Measurements from ENCODE around the gene MCTP1. TPM values are rescaled to one million over a fixed set of nuclear protein-coding genes. Genes with fewer than 3 reads are reported as not detected.
"Not testable (repeated sequence)": the region's sequence is repeated elsewhere in the genome, so short reads cannot be mapped to it uniquely, and the experiment has no call there.

The MCTP1 gene
- total RNA-seq, 1 donor from 2014 or later, result 9.9 TPM

DNA sequence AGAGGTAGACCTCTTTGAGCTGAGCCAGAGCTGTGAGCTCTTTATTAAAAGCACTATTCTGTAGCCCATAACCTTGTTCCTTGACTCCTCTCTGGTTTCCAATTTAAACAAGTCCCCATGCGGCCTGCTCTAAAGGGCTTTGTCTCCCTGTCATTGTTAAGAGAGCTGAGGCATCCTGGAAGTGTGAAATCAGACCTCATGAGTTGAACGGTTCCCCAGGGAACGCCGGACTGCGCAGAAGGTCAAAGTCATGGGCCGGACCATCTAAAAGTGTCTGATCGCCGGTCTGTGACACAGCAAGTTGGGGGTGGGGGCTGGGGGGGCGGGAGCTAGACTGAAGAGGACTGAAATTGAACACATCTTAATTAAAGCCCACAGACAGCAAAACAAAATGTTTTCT, 400.6 kb downstream of the MCTP1 start:
- DNase-seq (ENCODE audit: low spot score), result no peak

DNA sequence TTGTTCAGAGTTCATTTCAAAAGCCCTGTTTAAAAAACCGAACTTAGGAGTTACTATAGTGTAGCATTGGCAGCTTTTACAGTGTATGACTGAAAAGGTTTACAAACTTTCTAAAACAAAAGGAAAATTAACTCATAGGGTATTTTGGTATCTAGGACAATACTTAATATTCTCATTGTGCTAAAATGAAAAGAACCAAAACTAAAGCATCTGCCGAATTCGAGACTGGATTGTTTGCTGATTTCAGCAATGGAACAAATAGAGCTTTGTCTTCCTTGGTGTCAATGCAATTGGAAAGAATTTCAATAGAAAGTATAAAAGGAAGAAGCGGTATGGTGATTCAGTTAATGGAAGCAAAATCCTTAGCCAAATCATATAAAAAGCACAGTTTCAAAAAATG, 412.4 kb downstream of the MCTP1 start:
- DNase-seq (ENCODE audit: low spot score), result no peak

DNA sequence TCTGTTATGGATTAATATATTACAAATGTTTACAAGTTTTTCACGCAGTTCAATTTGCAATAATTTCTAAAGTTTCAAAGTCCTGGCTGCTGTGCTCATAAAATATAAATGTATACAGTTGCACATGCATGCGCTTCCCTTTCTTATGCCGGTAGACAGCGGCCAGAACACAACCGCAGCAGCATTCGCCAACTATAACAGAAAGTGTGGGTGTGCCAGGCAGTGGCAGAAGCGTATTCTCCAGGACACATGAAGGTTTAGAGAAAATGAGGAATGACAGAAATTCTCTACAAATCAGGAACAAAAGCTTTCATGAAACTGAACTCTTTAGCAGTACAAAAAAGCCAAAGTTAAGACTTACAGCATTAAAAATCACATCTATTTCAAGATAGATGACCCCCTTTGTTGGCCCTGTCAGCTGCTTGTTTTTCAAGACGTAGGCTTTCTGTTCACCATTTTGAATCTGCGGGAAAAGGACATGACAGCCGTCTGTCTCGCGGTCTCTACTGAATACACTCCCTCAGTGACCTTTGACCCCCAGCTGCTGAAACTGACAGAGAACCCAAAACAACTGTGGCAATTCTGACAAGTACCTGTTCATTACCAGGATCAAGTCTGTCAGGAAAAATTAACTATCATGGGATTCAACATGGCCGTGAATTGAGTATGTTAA, 414.2 kb downstream of the MCTP1 start:
- no peak for DNase-seq (ENCODE audit: low spot score)

DNA sequence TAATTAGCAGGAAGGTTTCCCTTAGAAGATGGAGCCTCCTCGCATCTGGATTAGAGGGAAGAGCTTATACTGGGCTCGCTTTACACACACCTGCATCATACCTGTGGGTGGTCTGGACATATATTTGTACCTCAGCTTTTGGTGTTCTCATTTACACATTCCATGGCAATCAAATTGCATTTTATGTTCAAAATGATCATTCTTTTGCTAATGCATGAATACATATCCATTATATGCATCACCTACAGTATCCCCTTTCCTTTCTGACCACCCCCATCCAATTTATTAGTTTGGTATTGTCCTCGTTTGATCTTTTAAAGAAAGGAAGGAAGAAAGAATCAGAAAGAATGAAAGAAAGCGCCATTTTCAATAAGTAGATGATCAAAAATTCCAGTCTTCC, 415.0 kb downstream of the MCTP1 start:
- DNase-seq (ENCODE audit: low spot score), result no peak

DNA sequence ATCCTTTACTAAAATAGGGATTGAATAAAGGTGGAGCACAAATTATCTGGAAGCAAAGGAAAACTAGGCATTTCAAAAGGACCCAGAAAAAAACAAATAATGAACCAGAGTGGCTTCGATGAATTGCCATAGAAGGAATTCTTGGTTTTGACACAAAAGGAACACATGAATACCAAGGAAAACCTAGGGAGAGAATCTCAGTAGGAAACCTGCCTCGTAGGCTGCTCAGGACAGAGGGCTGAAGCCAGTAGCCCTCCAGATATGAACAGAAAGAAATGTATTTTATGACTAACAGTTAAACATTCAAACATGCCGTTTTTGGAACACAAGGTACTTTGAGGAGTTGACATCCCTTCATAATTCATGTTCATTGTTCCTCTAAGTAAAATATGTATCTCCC, 420.9 kb downstream of the MCTP1 start:
- no peak for DNase-seq (ENCODE audit: low spot score)

DNA sequence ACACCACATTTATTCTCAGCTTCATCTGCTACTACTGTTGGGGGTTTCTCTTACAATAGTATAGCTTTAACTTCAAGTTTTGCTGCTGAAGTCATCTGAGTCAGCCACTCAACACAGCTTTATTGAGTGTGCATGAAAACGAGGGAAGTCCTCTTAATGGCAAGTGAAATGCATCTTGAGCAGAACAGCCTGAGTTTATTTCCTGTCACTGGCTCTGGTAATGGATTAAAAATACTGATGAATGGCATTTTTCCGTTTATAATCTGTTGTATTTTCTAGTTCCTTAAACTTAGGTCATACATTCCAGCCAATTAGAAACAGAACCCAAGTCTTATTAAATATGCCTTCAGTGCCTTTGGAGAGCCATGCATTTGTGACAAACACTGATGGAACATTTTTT, 427.8 kb downstream of the MCTP1 start:
- DNase-seq (ENCODE audit: low spot score), result no peak

DNA sequence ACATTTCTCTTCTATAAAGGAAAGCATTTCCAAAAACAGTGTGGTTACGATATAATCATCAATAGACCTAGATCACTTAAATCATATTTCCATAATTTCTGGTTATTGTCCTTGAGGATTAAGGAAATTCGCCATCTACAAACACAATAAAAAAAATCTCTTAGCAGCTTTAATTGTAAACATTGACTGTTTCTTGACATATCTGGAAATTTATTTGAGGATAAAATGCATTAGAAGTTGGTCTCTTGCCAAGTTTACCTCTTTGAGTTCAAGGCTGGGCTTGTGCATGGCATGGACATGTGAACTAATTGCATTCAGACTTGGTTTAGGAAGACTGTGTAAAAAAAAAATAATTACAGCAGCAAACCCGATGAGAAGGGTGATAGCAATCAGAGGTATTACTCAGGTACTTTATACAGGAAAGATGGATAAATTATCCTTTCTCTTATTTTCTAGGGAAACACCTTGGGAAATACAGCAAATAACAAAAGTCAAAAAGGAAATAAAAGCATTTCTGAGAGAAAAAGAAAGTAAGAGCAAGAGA, 428.6 kb downstream of the MCTP1 start:
- no peak for DNase-seq (ENCODE audit: low spot score)

DNA sequence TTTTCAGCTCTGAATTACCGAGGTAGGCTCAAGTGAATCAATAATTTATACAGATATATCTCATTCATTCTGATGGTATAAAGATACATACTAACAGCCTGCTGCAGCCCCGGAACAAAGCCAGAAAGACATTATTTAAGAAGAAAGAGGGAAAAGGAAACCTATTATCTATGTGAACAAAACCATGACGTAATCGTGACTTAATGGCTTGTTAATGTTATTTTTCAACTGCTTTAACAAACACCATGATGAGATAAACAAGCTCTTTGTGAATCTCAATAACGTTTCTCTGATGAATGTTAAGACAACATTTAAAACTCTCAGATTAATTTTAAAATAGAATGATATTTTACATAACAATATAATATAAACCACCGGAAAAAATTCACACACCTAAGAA, 429.4 kb downstream of the MCTP1 start:
- DNase-seq (ENCODE audit: low spot score), result no peak

DNA sequence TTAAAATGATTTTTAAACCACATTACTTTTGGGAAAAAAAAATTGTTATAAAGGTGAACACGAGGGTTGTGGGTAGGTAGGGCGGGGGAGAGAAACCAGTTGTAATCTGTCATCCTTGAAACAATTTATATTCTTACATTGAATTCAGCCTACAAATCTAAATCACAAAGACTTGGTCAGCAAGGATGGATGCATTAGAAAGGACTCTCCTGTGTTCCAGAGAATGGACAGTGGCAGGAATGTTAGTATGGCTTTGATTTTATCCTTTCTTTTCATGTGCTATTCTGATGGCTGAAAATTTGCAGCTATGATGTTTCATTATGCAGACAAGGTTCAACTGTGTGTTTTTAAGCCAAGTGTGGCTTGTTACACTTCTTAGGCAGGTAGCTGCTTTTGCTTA, 431.8 kb downstream of the MCTP1 start:
- DNase-seq (ENCODE audit: low spot score), result no peak

DNA sequence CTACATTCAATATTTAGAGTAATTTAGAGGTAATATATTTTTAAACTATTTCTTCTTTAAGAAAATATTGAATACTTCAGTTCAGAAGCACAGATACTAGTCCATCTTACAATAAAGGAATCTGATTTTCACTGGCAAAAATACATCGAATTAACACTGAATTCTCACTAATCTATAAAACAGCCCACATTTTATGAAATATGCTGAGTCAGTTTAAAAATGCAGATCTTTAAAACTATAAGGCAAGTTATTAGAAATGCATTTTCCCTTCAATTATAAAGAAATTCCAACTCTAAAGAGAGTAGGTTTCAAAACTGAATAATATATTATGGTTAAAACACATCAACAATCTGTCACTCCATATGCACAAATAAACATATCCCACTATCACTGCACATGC, 433.9 kb downstream of the MCTP1 start:
- no peak for DNase-seq (ENCODE audit: low spot score)

DNA sequence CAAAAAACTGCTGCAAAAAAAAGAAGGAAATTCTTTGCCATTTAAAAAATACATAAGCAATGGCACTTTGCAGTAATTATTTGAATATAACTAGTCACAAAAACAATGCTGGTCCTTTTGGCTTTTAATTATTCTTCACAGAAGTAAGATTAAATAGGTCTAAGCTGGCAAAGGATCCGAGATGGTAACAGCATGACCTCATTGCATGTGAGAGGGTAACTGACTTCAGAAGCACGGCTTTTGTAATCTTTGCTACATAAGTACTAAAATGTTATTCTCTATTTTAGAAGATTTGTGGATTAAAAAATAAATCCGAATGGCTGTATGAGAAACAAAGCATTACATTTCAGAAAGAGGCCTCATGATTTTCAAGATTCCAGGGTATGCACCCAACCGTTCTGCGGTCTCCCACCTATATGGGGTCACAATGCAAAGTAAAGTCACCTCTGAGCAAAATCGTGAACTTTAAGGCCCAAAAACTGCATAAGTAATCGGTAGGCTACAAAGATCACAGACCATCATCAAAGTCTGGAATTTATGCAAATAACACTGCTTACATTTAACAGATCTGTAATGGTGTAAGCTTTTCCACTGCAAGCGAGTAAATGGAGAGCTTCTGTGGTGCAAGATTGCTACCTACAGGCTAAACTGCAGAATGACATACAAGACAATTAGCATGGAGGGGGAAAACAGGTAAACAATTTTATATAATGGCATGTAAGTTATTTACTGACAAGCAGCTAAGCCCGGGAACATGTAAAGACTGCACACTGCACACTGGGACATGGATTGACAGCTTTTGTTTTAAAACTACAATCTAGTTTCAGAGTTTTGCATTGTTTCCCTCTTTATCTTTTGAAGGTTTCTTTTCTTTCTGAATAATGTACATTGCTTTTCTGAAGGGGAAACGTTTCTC, 434.8 kb downstream of the MCTP1 start:
- DNase-seq (ENCODE audit: low spot score), result no peak

DNA sequence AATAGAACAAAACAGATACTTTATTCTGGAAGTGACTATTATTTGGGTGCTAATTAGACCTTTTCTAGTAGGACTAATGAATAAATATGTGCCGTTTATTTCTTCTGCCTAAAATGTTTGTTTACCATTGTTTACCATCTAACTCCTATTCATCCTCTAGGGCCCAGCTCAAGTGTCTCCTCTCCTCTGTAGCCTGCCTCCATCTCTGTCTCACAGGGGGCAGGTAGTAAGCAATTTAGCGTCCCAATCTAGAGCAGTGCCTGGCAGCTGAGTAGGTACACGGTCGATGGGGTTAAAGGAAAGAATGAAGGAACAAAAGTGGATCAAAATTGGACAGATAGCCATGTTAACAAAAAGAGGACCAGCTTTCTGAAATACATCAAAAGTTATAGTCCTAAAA, 435.6 kb downstream of the MCTP1 start:
- no peak for DNase-seq (ENCODE audit: low spot score)

DNA sequence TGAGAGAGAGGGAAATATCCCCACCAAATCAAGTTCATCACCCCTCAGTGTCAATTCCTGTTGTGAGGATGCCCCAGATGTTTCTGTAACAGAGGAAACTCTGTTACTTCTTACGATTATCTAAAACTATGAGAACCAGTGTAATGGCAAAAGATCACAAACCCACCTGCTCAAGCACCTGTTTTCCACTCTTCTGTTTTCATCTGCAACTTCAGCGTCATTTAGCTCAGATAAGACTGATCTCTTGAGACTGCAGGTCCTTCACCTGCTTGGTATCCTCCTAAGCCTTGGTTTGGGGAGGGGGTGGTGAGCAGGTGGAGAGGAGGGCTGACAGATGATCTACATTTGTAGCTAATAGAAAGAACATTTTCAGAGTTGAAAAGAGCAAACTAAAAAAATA, 437.2 kb downstream of the MCTP1 start:
- DNase-seq (ENCODE audit: low spot score), result no peak

DNA sequence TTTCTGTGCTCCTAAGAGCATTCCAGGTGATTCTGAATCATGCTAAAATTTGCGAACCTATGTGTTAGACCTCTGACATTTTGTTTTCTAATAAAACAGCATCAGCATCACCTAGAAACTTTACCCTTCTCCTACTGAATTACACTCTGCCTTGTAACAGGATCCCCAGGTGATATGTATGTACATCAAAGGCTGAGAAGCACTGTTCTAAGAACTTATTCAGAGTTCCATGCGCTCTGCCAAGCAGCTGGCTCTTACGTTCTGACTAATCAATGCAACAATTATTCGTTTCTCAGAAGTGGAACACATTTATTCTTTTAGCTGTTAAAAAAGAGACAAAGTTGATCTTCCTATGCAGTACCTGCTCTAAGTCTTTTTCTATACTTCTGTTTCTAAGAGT, 437.9 kb downstream of the MCTP1 start:
- DNase-seq (ENCODE audit: low spot score), result no peak

DNA sequence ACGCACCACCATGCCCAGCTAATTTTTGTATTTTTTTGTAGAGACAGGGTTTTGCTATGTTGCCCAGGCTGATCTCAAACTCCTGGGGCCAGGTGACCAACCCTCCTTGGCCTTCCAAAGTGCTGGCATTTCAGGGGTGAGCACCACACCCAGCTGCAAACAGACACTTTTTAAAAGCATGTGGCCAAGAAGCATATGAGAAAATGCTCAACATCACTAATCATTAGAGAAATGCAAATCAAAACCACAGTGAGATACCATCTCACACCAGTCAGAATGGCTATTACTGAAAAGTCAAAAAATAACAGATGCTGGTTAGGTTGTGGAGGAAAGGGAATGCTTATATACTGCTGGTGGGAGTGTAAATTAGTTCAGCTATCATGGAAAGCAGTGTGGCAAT, 439.2 kb downstream of the MCTP1 start:
- DNase-seq (ENCODE audit: low spot score), result not testable (repeated sequence)

DNA sequence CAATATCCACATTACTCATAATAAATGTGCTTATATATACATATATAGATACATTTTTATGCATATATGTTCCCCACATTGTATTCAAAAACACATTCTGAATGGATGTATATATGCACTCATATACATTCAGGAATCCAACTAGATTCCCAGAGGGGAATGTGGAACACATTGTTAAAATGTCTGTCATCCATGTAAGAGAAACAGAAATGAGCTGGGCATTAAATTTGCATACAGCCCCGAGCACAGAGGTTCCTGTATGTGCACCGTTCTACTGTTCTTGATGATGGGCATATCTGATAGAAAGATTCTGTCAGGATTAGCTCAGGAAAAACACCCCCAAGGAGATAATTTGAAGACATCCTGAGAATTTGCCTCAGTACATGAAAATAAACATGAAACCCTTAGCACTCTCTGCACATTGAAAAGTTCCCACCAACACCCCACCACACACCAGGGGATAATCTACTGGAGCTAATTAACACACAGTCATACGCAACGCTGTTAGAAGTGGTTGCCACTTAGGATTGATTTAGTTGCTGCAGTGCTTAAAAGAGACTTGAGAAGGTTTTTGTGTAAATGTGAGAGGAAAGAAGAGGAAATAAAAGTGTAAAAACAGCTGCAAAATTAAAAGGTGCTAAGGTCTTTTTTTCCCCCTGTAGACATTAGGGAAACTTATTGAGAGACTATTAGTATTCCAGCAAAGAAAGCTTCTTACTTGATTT, 443.1 kb downstream of the MCTP1 start:
- DNase-seq (ENCODE audit: low spot score), result no peak

DNA sequence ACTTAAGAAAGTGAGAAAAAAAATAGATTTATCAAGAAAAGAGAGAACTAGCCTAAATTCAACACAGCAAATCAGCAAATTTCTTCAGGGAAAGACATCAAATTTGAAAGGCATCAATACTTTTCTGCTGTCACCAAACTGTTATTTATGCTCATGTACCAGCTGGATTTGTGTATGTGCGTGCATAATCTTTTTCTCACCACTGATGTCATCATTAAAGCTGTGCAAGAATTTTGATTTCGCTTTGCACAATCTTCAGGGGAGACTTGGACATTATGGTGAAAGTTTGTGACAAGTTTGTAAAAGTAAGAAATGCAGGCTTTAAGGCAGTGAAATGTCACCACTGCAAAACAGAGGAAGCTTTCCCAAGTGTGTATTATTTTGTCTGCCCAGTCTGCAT, 451.0 kb downstream of the MCTP1 start:
- no peak for DNase-seq (ENCODE audit: low spot score)

DNA sequence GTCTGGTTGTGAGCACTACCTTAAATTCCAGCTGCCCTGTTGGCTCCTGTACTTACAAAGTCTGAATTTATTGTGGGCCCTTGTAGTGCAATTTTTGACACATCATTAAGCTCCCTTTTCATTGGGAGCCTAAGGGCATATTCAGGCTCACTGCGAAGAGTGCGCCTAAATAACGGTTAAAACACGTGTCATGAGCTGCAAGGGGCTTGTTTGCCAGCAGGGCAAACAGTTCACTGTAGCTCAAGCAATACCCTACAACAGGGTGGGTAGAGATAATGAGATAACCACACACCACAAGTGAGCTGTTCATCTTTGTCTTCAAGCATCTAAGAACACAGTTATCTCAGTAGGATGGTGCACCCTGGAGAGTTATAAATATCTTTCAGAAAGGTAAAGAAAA, 452.2 kb downstream of the MCTP1 start:
- DNase-seq (ENCODE audit: low spot score), result no peak

DNA sequence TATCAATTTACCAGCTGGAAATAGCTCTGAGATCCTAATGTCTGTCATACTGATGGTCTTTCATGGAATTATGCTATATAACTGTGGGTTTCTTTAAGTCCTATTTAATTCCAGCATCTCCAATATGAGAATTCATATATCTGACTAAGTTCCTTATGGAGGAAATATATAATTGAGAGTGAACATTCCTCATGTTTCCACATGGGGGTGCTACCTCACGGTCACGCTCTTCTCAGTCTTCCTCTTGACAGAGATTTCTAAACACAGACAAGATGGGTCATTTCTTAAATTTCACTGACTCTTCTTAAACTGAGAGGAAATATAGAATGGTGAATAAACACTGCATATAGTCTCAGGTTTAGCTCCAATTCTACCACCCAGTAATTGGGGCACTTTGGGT, 454.4 kb downstream of the MCTP1 start:
- no peak for DNase-seq (ENCODE audit: low spot score)

DNA sequence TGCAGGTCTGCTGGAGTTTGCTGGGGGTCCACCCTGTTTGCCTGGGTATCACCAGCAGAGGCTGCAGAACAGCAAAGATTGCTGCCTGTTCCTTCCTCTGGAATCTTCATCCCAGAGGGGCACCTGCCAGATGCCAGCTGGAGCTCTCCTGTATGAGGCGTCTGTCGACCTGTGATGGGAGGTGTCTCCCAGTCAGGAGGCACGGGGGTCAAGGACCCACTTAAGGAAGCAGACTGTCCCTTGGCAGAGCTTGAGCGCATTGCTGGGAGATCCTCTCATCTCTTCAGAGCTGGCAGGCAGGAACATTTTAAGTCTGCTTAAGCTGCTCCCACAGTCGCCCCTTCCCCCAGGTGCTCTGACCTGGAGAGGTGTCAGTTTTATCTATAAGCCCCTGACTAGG, 456.7 kb downstream of the MCTP1 start:
- not testable (repeated sequence) for DNase-seq (ENCODE audit: low spot score)

DNA sequence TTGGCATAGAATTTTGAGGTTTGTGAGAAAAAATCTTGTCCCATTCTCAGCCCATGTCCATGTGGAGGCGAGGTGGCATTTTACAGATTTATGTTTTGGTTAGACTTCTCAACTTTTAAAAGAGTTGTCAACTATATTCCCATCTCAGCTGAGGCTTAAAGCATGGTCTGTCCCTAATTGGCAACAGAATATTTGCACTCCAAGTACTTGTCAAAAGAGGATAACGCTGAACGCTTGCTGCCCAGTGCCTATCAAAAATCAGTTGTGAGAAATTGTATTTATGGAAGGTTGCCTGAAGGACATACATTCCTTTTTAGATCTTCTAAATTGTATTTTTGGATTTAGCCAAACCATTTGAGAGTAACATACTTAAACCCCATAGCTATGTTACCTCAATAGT, 464.4 kb downstream of the MCTP1 start:
- DNase-seq (ENCODE audit: low spot score), result no peak

DNA sequence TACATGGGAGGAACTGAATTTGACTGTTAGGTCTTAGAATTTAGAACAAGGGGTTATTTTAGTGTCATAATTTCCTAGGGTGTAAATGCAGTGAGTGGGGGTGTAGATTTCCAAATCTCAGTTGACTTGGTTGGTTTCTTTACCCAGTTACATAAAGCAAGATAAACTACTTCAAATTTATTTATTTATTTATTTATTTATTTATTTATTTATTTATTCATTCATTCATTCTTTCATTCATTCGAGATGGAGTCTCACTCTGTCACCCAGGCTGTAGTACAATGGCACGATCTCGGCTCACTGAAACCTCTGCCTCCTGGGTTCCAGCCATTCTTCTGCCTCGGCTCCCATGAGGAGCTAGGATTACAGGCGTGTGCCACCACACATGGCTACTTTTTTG, 466.0 kb downstream of the MCTP1 start:
- no peak for DNase-seq (ENCODE audit: low spot score)

Measured in mucosa of gallbladder (tissue), 1 donor.